Middle frontal gyrus (tissue), 1 donor: ENCODE results near the gene SLC2A13.
"Not testable (repeated sequence)": the region's sequence is repeated elsewhere in the genome, so short reads cannot be mapped to it uniquely, and the experiment has no call there.

Experiments
- DNase-seq: peaks from one replicate; pipeline ENCODE4 v3.0.0-alpha.2; 2015; ENCODE audit warnings: low spot score; ENCODE audit errors: extremely low spot score

Gene SLC2A13

GRCh38 chr12:40106202-40106533 lies 287 bp upstream of the SLC2A13 start:
- DNase-seq, result no peak

- DNase-seq, result no peak
Measured at GRCh38 chr12:40105265-40105514, 691 bp downstream of the SLC2A13 start.

DNA sequence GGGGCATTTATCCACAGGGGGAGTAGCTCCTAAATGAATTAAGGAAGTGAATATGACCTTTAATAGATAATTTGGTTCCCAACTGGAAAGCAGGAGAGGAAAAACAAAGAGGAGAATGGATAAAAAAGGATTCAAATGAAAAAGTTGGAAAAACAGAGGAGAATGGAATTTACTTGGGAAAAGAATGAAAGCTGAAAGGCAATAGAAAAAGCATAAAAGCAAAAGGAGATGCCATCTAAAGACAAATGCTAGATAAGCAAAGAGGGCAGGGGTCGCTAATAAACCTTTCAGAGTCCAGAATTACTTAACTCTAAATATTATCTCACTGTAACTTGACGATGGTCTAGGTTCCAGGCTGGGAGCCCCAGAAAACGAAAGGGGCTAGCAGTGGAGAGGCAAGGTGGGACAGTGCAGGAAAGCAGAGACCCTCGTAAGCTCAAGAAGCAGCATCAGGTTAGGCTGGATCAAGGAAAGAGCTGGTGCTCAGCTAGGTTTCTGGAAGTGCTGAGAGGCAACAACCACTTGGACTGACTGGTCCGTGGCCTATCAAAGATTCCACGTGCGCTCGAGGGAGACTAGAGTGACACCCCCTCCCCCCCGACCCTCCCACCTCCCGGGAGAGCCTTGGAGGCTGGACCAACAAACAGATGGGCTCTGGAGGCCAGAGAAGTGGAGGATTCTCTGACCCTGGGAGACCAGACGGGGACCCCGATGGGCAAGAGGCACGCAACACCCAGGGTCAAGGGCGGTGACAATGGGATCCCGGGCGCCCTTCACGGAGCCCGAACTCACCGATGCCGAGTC lies 1.2 kb downstream of the SLC2A13 start:
- DNase-seq, result no peak

GRCh38 chr12:40103043-40103442 lies 2.8 kb downstream of the SLC2A13 start:
- no peak for DNase-seq

DNA sequence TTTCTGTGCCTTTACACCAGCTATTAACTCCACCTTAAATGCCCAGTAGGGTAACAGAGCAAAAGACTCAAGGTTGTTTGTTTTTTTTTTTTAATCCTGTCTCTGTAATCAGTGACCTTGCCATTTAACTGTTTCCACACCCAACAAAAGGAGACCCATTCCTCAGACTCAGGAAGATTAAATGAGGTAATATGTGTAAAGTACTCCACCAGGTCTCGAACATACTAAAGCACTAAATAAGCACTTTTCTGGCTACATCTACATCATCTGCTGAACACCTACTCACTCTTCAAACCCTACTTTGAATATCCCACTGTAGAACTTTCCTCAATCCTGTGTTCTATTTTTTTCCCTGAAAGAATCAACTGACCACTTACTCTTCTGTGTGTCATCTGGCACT lies 4.1 kb downstream of the SLC2A13 start:
- no peak for DNase-seq

DNA sequence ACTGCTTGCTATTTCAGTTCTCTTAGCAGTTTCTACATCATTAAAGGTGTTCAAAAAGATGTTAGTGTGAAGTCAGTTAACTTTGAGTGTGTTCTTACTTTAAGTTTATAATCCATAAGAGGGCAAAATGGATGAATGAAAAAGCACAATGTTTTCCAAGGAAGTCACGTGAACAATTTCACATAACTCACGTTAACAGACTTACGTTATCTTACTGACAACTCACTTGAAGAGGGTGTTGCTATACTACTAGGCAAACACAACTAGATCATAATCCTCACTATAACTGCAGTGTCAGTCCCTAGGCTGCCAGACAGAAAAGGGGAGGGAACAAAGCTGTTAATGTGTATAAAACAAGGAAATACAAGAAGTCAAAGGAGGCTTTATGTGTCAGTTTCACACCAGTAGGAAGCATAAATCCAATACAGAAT lies 6.4 kb downstream of the SLC2A13 start:
- no peak for DNase-seq

DNA sequence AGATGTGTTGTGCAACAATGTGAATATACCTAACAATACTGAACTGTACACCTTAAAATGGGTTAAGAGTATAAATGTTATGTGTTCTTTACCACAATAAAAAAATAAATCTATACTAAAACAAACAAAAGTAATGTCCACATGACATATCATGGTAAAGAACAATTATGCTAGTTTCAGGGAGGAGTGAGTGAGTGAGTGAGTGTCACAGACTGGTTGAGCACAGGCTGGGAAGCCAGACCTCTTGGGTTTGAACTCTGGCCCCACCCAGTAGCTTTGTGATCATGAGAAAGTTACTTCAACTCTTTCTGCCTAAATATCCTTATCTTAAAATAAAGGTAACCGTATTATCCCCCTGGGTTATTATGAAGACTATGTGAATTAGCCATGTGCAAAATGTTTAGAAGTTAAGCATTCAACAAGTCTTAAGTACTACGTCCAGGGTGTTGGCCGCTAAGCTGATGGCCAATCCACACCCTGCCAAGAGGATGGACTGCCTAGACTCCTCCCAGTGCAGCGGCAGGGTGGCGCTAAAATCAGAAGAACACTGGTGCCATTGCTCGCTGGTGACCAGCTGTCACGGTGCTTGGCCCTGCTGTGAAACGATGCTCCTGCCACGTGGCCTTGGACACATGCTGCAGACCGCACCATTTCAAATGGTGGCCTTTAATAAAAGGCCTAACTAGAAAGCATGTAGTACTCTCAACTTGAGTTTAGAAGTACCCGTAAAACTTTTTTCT lies 7.3 kb downstream of the SLC2A13 start:
- DNase-seq, result no peak

DNA sequence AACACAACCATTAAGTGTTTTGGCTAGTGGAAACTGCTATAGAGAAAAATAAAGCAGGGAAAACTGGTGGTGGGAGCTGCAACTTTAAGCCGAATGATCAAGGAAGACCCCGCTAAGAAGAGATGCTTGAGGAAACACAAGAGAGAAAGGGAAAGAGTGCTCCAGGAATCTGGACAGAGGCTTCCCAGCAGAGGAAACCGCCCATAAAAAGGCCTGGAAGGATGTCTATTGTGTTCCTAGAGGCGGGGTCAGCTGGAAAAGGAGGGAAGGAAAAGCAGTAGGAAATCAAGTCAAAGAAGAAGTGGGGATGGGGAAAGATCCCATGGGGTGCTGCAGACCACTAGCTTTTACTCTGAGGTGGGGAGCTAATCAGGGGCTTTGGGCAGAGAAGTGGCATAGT lies 12.4 kb downstream of the SLC2A13 start:
- no peak for DNase-seq

DNA sequence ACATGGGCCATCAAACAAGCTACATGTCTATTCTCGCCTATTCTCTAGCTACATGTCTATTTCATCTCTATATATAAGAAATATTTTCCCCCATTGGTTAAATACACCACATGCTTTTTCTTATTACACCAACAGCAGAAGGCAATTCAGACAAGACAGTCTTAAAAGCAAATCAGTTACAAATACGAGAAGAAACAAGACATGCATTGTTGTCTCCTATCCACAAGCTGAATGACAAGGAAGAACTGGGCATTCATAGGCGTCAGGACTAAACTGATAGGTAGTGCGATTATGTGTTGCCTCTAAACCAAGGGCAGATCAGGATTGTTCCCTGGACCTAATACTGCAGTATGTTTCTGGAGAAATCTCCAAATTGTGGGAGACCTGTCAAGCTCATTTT lies 19.4 kb downstream of the SLC2A13 start:
- no peak for DNase-seq

- no peak for DNase-seq
Measured at GRCh38 chr12:40078266-40078665, 27.6 kb downstream of the SLC2A13 start.

DNA sequence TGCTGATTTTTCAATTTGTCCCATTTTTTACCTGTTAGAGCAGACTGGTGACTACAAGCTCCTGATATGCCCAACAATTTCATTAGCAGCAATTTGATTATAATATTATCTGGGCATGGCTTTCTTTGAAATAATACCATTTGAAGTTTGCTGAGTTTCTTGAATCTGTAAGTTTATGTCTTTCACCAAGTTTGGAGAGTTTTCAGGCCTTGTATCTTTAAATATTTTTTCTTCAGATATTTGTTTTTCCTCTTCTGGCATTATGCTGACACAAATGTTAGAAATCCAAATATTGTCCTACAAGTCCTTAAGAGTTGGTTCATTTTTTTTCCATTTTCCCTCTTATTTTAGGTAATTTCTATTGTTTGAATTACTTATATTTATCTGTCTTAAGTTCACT lies 30.4 kb downstream of the SLC2A13 start:
- DNase-seq, result no peak

GRCh38 chr12:40068416-40068815 lies 37.5 kb downstream of the SLC2A13 start:
- DNase-seq, result no peak

DNA sequence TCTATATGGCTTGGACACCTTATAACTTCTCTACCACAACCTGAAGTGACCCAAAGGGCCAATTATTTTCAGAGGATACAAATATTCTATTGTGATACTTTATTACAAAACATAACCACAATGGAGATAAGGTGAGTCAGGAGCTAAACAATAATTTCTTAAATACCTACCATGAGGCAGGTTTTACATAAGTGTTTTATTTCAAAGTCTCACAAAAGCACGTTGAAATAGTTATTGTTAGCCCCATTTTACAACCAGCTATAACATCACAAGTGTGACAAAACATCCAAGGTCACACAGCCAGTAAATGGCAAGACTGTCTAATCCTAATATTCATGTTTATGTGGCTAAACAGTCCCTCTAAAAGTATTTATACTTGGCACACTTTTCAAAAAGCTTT lies 40.2 kb downstream of the SLC2A13 start:
- no peak for DNase-seq

DNA sequence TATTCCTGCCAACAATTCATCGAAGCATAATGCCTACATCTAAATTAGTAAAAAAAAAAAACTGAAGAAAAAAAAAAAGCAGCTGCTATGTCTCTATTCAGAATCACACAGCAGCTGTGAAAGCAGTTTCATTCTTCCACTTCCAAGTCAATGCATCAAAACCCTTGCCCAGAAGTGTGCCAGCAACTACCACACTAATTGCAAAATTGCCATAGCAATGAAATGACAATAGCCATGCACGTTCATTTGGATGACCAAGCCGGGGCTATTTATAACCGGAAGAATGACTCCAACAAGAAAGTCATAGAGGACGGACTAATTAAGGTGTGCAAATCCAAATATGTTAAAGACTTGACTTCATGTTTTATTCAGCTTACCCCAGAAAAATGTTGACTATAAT lies 42.5 kb downstream of the SLC2A13 start:
- DNase-seq, result no peak

- DNase-seq, result no peak
Measured at GRCh38 chr12:40058721-40059190, 47.1 kb downstream of the SLC2A13 start.

DNA sequence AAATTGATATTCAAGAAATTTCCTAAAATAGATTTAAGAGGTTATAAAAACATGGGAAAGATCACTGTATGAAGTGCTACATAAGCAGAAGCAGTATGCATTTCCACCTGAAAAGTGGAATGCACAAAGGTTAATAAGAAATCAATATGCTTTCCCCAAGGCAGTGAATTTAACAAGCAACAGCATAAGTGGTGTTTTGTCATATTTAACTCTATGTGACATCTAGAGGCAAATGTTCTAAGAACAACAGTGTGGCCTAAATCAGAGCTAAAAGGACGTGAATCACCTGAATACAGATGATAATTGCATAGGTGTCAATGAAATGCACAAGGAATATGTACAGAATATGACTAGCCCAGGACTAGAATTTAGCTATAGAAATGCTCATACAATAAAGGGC lies 49.5 kb downstream of the SLC2A13 start:
- no peak for DNase-seq

- DNase-seq, result no peak
Measured at GRCh38 chr12:40055776-40056175, 50.1 kb downstream of the SLC2A13 start.

- DNase-seq, result no peak
Measured at GRCh38 chr12:40055228-40055579, 50.7 kb downstream of the SLC2A13 start.

DNA sequence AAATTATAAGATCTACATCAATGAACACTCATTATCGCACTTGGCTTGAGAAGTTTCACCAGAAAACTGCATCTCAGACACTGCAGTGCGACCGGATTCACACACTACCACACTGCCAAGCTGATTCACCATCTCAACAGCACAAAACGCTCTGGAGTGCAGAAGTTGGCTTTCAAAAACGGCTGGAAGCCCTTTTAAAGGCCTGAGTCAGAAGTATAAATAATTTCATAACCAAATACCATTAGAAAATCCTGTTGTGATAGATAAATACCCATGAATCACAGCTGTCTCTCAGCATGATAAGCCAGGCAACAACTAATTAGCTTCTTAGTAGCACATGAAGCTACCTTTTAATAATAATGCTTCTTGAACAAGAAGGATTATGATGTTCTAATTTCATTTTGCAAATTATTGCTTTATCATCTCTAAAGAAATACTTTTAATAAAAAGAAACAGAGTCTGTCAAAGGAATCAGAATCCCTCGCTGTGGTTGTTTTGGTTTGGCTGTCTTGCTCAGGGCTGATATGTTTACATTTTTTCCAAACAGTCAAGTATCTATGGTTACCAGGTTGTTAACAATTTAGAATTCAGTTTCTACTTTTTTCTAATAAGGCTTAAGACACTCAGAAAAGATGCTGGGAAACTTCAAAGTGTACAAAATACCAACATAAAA lies 51.2 kb downstream of the SLC2A13 start:
- DNase-seq, result no peak

- DNase-seq, result no peak
Measured at GRCh38 chr12:40049268-40049667, 56.6 kb downstream of the SLC2A13 start.

GRCh38 chr12:40047002-40047401 lies 58.9 kb downstream of the SLC2A13 start:
- not testable (repeated sequence) for DNase-seq

- DNase-seq, result no peak
Measured at GRCh38 chr12:40045656-40046055, 60.2 kb downstream of the SLC2A13 start.

DNA sequence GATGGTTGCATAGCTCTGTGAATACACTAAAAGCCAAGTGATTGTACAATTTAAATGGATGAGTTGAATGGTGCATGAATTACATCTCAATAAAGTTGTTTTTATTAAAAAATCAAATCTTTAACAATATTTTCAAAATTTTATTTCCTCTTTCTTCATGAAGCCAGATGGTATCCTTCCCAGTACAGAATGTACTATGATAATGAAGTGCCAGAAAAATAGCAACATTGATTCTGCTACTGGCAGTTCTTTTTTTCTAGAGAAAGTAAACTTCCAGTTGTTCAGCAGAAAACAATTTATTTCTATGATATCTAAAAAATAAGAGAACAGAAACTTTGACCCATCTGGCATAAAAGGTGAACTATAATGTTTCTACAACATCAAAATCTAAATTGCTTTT lies 61.5 kb downstream of the SLC2A13 start:
- DNase-seq, result no peak
